Measurements from ENCODE around the gene BARHL2.

The BARHL2 gene

GRCh38 chr1:90718411-90719329, 1.6 kb upstream of the BARHL2 start:
- Histone ChIP-seq H3K27ac (ENCODE audit: low read depth, low read length) (no peak overlapping the region), H3K9me2 (replicated peaks; ENCODE audit: control insufficient read depth, low read length) (no peaks in the 10 kb centered on the region), H3K27me3 (ENCODE audit: control insufficient read depth, low read length) (peaks cover 11% of the 10 kb centered on the region), H3K4me1 (ENCODE audit: control insufficient read depth, low read length) (peaks cover 6% of the 10 kb centered on the region), H3K4me2 (ENCODE audit: low read length) (no peak overlapping the region), H3K36me3 (ENCODE audit: control insufficient read depth, low read length) (no peaks in the 10 kb centered on the region), H3K4me3 (ENCODE audit: low read length) (no peak overlapping the region), H3K9me3 (ENCODE audit: control insufficient read depth, insufficient read depth, low read length) (peaks cover 4% of the 10 kb centered on the region; the same call in 1 of the 2 replicates), H3F3A (ENCODE audit: control insufficient read depth, insufficient read depth) (no peaks in the 10 kb centered on the region), H4K20me1 (ENCODE audit: control insufficient read depth, insufficient read depth, low read depth, low read length) (no peaks in the 10 kb centered on the region), H3K79me2 (ENCODE audit: control insufficient read depth, low read length) (no peaks in the 10 kb centered on the region)
- TF ChIP-seq EZH2phosphoT487 (IDR thresholded peaks at IDR 0.05; ENCODE audit: borderline replicate concordance, low read length) (no peak), CTCF (IDR thresholded peaks at IDR 0.05; ENCODE audit: low read depth, low read length, poor library complexity, severe bottlenecking) (no peak)

GRCh38 chr1:90717665-90718410, 736 bp upstream of the BARHL2 start:
- Histone ChIP-seq H3K9me2 (replicated peaks; ENCODE audit: control insufficient read depth, low read length) (no peaks in the 10 kb centered on the region), H3K4me1 (ENCODE audit: control insufficient read depth, low read length) (peaks cover 6% of the 10 kb centered on the region), H3K36me3 (ENCODE audit: control insufficient read depth, low read length) (no peaks in the 10 kb centered on the region), H4K20me1 (ENCODE audit: control insufficient read depth, insufficient read depth, low read depth, low read length) (no peaks in the 10 kb centered on the region), H3K27me3 (ENCODE audit: control insufficient read depth, low read length) (peaks cover 18% of the 10 kb centered on the region), H3K9me3 (ENCODE audit: control insufficient read depth, insufficient read depth, low read length) (peaks cover 4% of the 10 kb centered on the region; the same call in 1 of the 2 replicates), H3F3A (ENCODE audit: control insufficient read depth, insufficient read depth) (no peaks in the 10 kb centered on the region), H3K4me3 (ENCODE audit: low read length) (no peak overlapping the region), H3K79me2 (ENCODE audit: control insufficient read depth, low read length) (no peaks in the 10 kb centered on the region), H3K27ac (ENCODE audit: low read depth, low read length) (no peak overlapping the region), H3K4me2 (ENCODE audit: low read length) (no peak overlapping the region)
- TF ChIP-seq EZH2phosphoT487 (IDR thresholded peaks at IDR 0.05; ENCODE audit: borderline replicate concordance, low read length): no peak
- TF ChIP-seq CTCF (IDR thresholded peaks at IDR 0.05; ENCODE audit: low read depth, low read length, poor library complexity, severe bottlenecking): no peak

GRCh38 chr1:90717356-90717664, 208 bp upstream of the BARHL2 start:
- Histone ChIP-seq H3K79me2 (ENCODE audit: control insufficient read depth, low read length) (no peaks in the 10 kb centered on the region), H3K4me1 (ENCODE audit: control insufficient read depth, low read length) (peaks cover 6% of the 10 kb centered on the region), H3K9me3 (ENCODE audit: control insufficient read depth, insufficient read depth, low read length) (peaks cover 4% of the 10 kb centered on the region; the same call in 1 of the 2 replicates), H3K27me3 (ENCODE audit: control insufficient read depth, low read length) (peaks cover 19% of the 10 kb centered on the region), H3K27ac (ENCODE audit: low read depth, low read length) (no peak overlapping the region), H4K20me1 (ENCODE audit: control insufficient read depth, insufficient read depth, low read depth, low read length) (no peaks in the 10 kb centered on the region), H3K9me2 (replicated peaks; ENCODE audit: control insufficient read depth, low read length) (no peaks in the 10 kb centered on the region), H3K4me3 (ENCODE audit: low read length) (no peak overlapping the region), H3K4me2 (ENCODE audit: low read length) (no peak overlapping the region), H3F3A (ENCODE audit: control insufficient read depth, insufficient read depth) (no peaks in the 10 kb centered on the region), H3K36me3 (ENCODE audit: control insufficient read depth, low read length) (no peaks in the 10 kb centered on the region)
- TF ChIP-seq CTCF (IDR thresholded peaks at IDR 0.05; ENCODE audit: low read depth, low read length, poor library complexity, severe bottlenecking) (no peak), EZH2phosphoT487 (IDR thresholded peaks at IDR 0.05; ENCODE audit: borderline replicate concordance, low read length) (no peak)
